Thyroid gland (tissue), 4 donors: Measurements from ENCODE around the gene IREB2.

Experiments
- CTCF ChIP-seq, 6 experiments: fragments of 200-600 bp in 3 of 6; fragments of 450-650 bp in 3 of 6; sonication (generic) in 3 of 6; IDR thresholded peaks; one replicate each; pipeline ENCODE4 v1.5.1; 2016 to 2019; ENCODE audit warnings: antibody characterized with exemption in 6 of 6, mild to moderate bottlenecking in 2 of 6, inconsistent platforms in 1 of 6, moderate library complexity in 1 of 6
- POLR2A ChIP-seq, 2 donors: fragments of 450-650 bp; IDR thresholded peaks; one replicate each; pipeline ENCODE4 v1.6.1; 2017; ENCODE audit warnings: antibody characterized with exemption in 2 of 2, mild to moderate bottlenecking in 2 of 2, moderate library complexity in 1 of 2

GRCh38 chr15:78461171-78461888 is 23.3 kb downstream of the IREB2 start:
- TF ChIP-seq CTCF (IDR thresholded peaks at IDR 0.05) (no peak), POLR2A (IDR thresholded peaks at IDR 0.05) (no peak)
